B cell (primary cell): Measurements from ENCODE around the gene KATNIP. TPM values are rescaled to one million over a fixed set of nuclear protein-coding genes. Genes with fewer than 3 reads are reported as not detected.

Source experiments
- ATAC-seq: fragments of 200-7000 bp; cut with Tn5 transposase; one replicate; pipeline ENCODE4 v1.10.0; 2021; ENCODE audit warnings: low read depth, mild to moderate bottlenecking, moderate number of reproducible peaks, moderate library complexity
- CTCF ChIA-PET: fragments of 350-600 bp; sonication (Branson Sonifier 250); formaldehyde crosslinking; loops from one replicate; lab custom pipeline; 2021; ENCODE audit warnings: antibody characterized with exemption, inconsistent platforms; lab: Charles Lee
- POLR2A ChIA-PET: fragments of 350-600 bp; sonication (Branson Sonifier 250); formaldehyde crosslinking; loops from one replicate; lab custom pipeline; 2021; ENCODE audit warnings: antibody characterized with exemption; lab: Charles Lee
- DNase-seq: peaks from one replicate; pipeline ENCODE4 v3.0.0; 2013
- H2AFZ ChIP-seq: 2 replicates; pipeline ENCODE4 v1.6.1; 2012; ENCODE audit warnings: mild to moderate bottlenecking, low read depth, low read length; ENCODE audit not compliant: insufficient read depth, poor library complexity, severe bottlenecking
- H3K27ac ChIP-seq, 2 donors: 1 replicate in 1 of 2; 2 replicates in 1 of 2; pipeline ENCODE4 v1.5.1; 2012 to 2013; ENCODE audit warnings: low read length in 2 of 2, mild to moderate bottlenecking in 2 of 2, moderate library complexity in 1 of 2
- H3K27me3 ChIP-seq, 4 experiments: fragments of 200-600 bp in 1 of 4; sonication (generic) in 1 of 4; replicated peaks in 1 of 4; 1 replicate in 2 of 4; 2 replicates in 2 of 4; pipeline versions ENCODE4 v1.6.1 to v1.7.0; 2013 to 2016; ENCODE audit warnings: low read length in 3 of 4, mild to moderate bottlenecking in 2 of 4, mixed read lengths in 1 of 4, moderate library complexity in 1 of 4; ENCODE audit not compliant: insufficient read depth in 4 of 4, control insufficient read depth in 3 of 4; ENCODE audit errors: control extremely low read depth in 1 of 4
- H3K36me3 ChIP-seq, 2 experiments: replicated peaks in 1 of 2; 1 replicate in 1 of 2; 2 replicates in 1 of 2; pipeline versions ENCODE4 v1.6.1 to v1.7.1; 2013; ENCODE audit warnings: low read length in 1 of 2; ENCODE audit not compliant: insufficient read depth in 2 of 2, control insufficient read depth in 1 of 2; ENCODE audit errors: control extremely low read depth in 1 of 2, extremely low read depth in 1 of 2
- H3K4me1 ChIP-seq, 2 donors: fragments of 200-600 bp in 1 of 2; sonication (generic) in 1 of 2; 1 replicate in 1 of 2; 2 replicates in 1 of 2; pipeline versions ENCODE4 v1.5.1 to v1.6.1; 2013 to 2017; ENCODE audit warnings: low read length in 2 of 2; ENCODE audit not compliant: control insufficient read depth in 2 of 2, insufficient read depth in 2 of 2
- H3K4me2 ChIP-seq: replicated peaks from 2 replicates; pipeline ENCODE3; 2012; ENCODE audit warnings: mild to moderate bottlenecking, low read depth, low read length; ENCODE audit not compliant: poor library complexity, severe bottlenecking
- H3K4me3 ChIP-seq, 5 experiments: fragments of 200-600 bp in 1 of 5; sonication (generic) in 1 of 5; 1 replicate in 3 of 5; 2 replicates in 2 of 5; pipeline versions ENCODE4 v1.5.1 to v1.7.0; 2011 to 2016; ENCODE audit warnings: low read length in 4 of 5, mild to moderate bottlenecking in 4 of 5, low read depth in 2 of 5, control low read depth in 1 of 5, moderate library complexity in 1 of 5; ENCODE audit not compliant: insufficient read depth in 1 of 5; ENCODE audit errors: control extremely low read depth in 1 of 5, extremely low read depth in 1 of 5
- H3K79me2 ChIP-seq: fragments of 200-600 bp; sonication (generic); one replicate; pipeline ENCODE4 v1.6.0; 2016; ENCODE audit warnings: low read length; ENCODE audit not compliant: control insufficient read depth, insufficient read depth
- H3K9ac ChIP-seq: fragments of 200-600 bp; sonication (generic); 2 replicates; pipeline ENCODE4 v1.6.1; 2017; ENCODE audit warnings: mild to moderate bottlenecking, low read length, moderate library complexity
- H3K9me3 ChIP-seq, 3 donors: one replicate each; pipeline versions ENCODE4 v1.6.1 to v1.7.1; 2013; ENCODE audit warnings: low read length in 2 of 3; ENCODE audit not compliant: control insufficient read depth in 2 of 3, insufficient read depth in 1 of 3; ENCODE audit errors: control extremely low read depth in 1 of 3
- H4K20me1 ChIP-seq: 2 replicates; pipeline ENCODE4 v1.6.0; 2012; ENCODE audit warnings: mild to moderate bottlenecking, low read length; ENCODE audit not compliant: insufficient read depth, control insufficient read depth, poor library complexity, severe bottlenecking
- H3K27ac Mint-ChIP-seq: one replicate; pipeline ENCODE4 v1.8.0; 2021; ENCODE audit warnings: mixed read lengths
- H3K27me3 Mint-ChIP-seq: one replicate; pipeline ENCODE4 v1.8.0; 2021; ENCODE audit warnings: mixed read lengths
- H3K4me1 Mint-ChIP-seq: one replicate; pipeline ENCODE4 v1.8.0; 2021; ENCODE audit warnings: mixed read lengths
- H3K4me3 Mint-ChIP-seq: one replicate; pipeline ENCODE4 v1.8.0; 2021; ENCODE audit warnings: mixed read lengths
- H3K9me3 Mint-ChIP-seq: one replicate; pipeline ENCODE4 v1.8.0; 2022; ENCODE audit warnings: mixed read lengths; ENCODE audit not compliant: insufficient read depth
- EZH2 ChIP-seq: IDR thresholded peaks from 2 replicates; pipeline ENCODE4 v1.6.1; 2012; ENCODE audit warnings: borderline replicate concordance, low read depth, mild to moderate bottlenecking, moderate library complexity, low read length; ENCODE audit not compliant: insufficient read depth, poor library complexity, severe bottlenecking
- WGBS: methylation state at CpG from one replicate; pipeline ENCODE4 v1.1.5; 2013; ENCODE audit warnings: missing lambda C conversion rate; ENCODE audit not compliant: insufficient coverage; 5-methylcytosine and 5-hydroxymethylcytosine counted together
- intact Hi-C: fragments of 100-400 bp; cut with micrococcal nuclease; formaldehyde crosslinking; loops from one replicate; pipeline ENCODE4 v1.10.0; 2022
- polyA plus RNA-seq: library from polyadenylated mRNA; depleted of rRNA; stranded (reverse); fragments of >200 nt; gene quantifications from 2 replicates; pipeline ENCODE4 v1.2.3, GENCODE V29; 2012
- total RNA-seq, 2 donors: library from RNA; stranded (reverse); fragments of 120-200 nt in 1 of 2; gene quantifications; 1 replicate in 1 of 2; 2 replicates in 1 of 2; pipeline versions ENCODE4 v1.2.3 to v1.2.4, GENCODE V29; 2013 to 2022
- TF ChIP-seq, protein P1 (sequence below): fragments of 200-600 bp; IDR thresholded peaks from one replicate; pipeline ENCODE4 v1.8.0; 2022; ENCODE audit warnings: antibody characterized with exemption, mild to moderate bottlenecking

KATNIP gene
- total and polyA plus RNA-seq, 2 donors (not counting 1 experiment from before 2014, with no cell fraction given), result 21.2 to 49.9 TPM

DNA sequence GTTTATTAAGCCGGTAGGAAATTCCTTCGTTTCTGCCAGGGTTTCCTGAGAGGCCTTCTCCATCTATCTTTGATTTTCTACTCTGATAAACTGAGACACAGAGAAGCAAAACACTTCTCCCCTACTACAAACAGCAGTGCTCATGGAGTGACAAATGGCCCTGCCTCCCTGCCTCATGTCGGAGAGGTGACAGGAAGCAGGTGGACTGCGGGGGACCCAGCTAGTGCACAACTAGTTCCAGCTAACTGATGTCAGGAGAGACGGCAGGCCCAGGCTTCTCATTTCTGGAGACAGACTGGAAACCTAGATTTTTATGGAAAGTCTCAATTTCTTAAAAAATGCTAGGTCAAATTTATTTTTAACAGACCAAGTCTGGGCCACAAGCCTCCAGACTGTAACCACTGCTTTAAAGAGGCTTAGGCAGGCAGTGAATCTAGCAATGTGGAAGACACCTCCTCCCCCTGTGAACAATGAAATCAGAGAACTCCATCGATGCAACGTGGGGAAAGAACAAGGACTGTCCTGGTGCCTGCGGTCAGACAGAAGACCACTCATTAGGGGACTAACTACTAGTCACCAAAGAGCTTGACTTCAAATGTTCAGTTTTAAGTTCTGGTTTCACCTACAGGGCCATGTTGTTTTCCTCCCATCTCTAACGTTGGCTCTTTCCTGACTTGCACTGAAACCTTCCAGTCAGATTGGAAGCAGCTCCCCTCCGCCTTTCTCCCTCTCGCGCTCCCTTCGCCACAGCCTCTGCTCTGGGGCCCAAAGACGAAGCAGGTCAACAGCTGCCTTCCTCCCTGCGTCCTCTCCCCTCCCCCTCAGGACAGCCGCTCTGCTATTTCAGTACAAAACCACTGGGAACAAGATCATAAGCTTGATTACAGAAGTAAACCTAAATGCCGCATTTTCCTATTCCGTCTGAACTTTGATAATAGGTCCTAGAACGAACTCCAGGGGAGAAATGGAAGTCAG is 17.8 kb upstream of the KATNIP start:
- no peaks in the 10 kb centered on the region for H3K4me1 Mint-ChIP-seq
- Histone ChIP-seq H3K4me3 (no peak overlapping the region), H3K36me3 (peaks cover 3 to 69% of the 10 kb centered on the region in 2 experiments), H3K9me3 (no peaks in the 10 kb centered on the region), H3K4me1 (no peaks in the 10 kb centered on the region), H3K4me2 (no peak overlapping the region), H3K27ac (no peak overlapping the region), H3K79me2 (no peaks in the 10 kb centered on the region), H4K20me1 (no peaks in the 10 kb centered on the region), H3K9ac (no peak overlapping the region), H2AFZ (no peak overlapping the region), H3K27me3 (no peaks in the 10 kb centered on the region)
- H3K9me3 Mint-ChIP-seq, result no peaks in the 10 kb centered on the region
- no peak overlapping the region for H3K4me3 Mint-ChIP-seq
- CTCF ChIA-PET, result no interaction called here
- H3K27ac Mint-ChIP-seq, result no peak overlapping the region
- no peaks in the 10 kb centered on the region for H3K27me3 Mint-ChIP-seq
- no peak for ATAC-seq
- TF ChIP-seq EZH2, result no peak
- TF ChIP-seq, protein P1, sequence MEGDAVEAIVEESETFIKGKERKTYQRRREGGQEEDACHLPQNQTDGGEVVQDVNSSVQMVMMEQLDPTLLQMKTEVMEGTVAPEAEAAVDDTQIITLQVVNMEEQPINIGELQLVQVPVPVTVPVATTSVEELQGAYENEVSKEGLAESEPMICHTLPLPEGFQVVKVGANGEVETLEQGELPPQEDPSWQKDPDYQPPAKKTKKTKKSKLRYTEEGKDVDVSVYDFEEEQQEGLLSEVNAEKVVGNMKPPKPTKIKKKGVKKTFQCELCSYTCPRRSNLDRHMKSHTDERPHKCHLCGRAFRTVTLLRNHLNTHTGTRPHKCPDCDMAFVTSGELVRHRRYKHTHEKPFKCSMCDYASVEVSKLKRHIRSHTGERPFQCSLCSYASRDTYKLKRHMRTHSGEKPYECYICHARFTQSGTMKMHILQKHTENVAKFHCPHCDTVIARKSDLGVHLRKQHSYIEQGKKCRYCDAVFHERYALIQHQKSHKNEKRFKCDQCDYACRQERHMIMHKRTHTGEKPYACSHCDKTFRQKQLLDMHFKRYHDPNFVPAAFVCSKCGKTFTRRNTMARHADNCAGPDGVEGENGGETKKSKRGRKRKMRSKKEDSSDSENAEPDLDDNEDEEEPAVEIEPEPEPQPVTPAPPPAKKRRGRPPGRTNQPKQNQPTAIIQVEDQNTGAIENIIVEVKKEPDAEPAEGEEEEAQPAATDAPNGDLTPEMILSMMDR, result no peak
- DNase-seq, result no peak
- POLR2A ChIA-PET, result no interaction called here
- intact Hi-C loops, result no loop called here
- 48% methylated on average over 17 of the region's 19 CpGs for WGBS

DNA sequence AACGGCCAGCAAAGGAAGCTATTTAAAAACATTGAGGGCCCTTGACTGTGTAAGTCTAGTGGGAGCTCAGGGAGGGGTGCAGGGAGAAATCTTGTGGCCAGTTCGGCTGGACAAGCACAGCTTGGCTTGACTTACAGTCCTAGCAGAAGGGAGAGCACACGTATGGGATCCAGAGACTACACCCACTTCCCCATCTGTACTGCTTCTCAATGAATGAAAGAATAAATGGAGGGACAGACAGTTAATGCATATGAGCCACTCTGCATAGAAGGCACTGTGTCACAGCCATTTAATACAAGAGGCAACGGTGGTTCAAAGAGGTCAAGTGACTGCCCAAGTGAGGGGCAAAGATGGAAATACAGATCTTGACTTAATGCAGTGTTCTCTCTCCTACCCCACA is 15.7 kb upstream of the KATNIP start:
- H3K4me1 ChIP-seq, result no peaks in the 10 kb centered on the region
- Mint-ChIP-seq H3K27ac (no peak overlapping the region), H3K27me3 (no peaks in the 10 kb centered on the region), H3K4me1 (no peaks in the 10 kb centered on the region), H3K4me3 (no peak overlapping the region), H3K9me3 (no peaks in the 10 kb centered on the region)
- no peak overlapping the region for H2AFZ ChIP-seq
- intact Hi-C loops, result no loop called here
- no peaks in the 10 kb centered on the region for H3K9me3 ChIP-seq
- no peak overlapping the region for H3K4me2 ChIP-seq
- no peak for DNase-seq
- ChIA-PET POLR2A (interaction anchor here (0.5 kb wide), 1 partner anchor 681 kb away, joined by 3 read pairs; no protein-coding TSS in a partner anchor), CTCF (no interaction called here)
- H4K20me1 ChIP-seq, result no peaks in the 10 kb centered on the region
- no peak overlapping the region for H3K27ac ChIP-seq
- no peak for TF ChIP-seq EZH2
- TF ChIP-seq, protein P1, result no peak
- peaks cover 3 to 66% of the 10 kb centered on the region in 2 experiments for H3K36me3 ChIP-seq
- no peak for ATAC-seq
- no peak overlapping the region for H3K9ac ChIP-seq
- WGBS, result 100% methylated on average over 1 of the region's 4 CpGs
- H3K27me3 ChIP-seq, result no peaks in the 10 kb centered on the region
- H3K4me3 ChIP-seq, result no peak overlapping the region
- H3K79me2 ChIP-seq, result no peaks in the 10 kb centered on the region
